GM23338 (cell line): ENCODE data around the gene PXDN.
"Not testable (repeated sequence)": the region's sequence is repeated elsewhere in the genome, so short reads cannot be mapped to it uniquely, and the experiment has no call there.

Source experiments
- CREB1 ChIP-seq: fragments of 250-450 bp; sonication (Bioruptor Pico); IDR thresholded peaks from 2 replicates; pipeline ENCODE4 v1.5.0; 2020; ENCODE audit warnings: low read depth, mild to moderate bottlenecking, moderate library complexity
- EZH2 ChIP-seq: fragments of 200-600 bp; sonication (generic); IDR thresholded peaks from one replicate; pipeline ENCODE4 v1.8.0; 2017; ENCODE audit warnings: antibody characterized with exemption, mild to moderate bottlenecking, low read depth; ENCODE audit not compliant: unreplicated experiment
- EZH2phosphoT487 ChIP-seq: fragments of 200-600 bp; sonication (generic); IDR thresholded peaks from one replicate; pipeline ENCODE4 v1.8.1; 2018; ENCODE audit warnings: antibody characterized with exemption; ENCODE audit not compliant: unreplicated experiment
- JUNB ChIP-seq: IDR thresholded peaks from one replicate; pipeline ENCODE4 v1.6.1; 2016; ENCODE audit warnings: antibody characterized with exemption; ENCODE audit not compliant: unreplicated experiment
- POLR2AphosphoS5 ChIP-seq: IDR thresholded peaks from 2 replicates; pipeline ENCODE4 v1.6.1; 2016; ENCODE audit warnings: antibody characterized with exemption, low read depth
- ZNF114 ChIP-seq: fragments of 250-450 bp; sonication (Bioruptor Pico); IDR thresholded peaks from 2 replicates; pipeline ENCODE4 v1.5.0; 2020; ENCODE audit warnings: mild to moderate bottlenecking, moderate library complexity
- TF ChIP-seq, protein P1 (sequence below), 2 experiments: fragments of 200-600 bp in 1 of 2; sonication (generic) in 1 of 2; conservative IDR thresholded peaks; 2 replicates each; pipeline versions ENCODE4 v1.5.1 to v1.6.1; 2016 to 2017; ENCODE audit warnings: antibody characterized with exemption in 2 of 2, low read depth in 2 of 2, mild to moderate bottlenecking in 2 of 2, moderate library complexity in 1 of 2
- TF ChIP-seq, protein P2 (sequence below): IDR thresholded peaks from one replicate; pipeline ENCODE4 v1.6.1; 2018; ENCODE audit warnings: antibody characterized with exemption; ENCODE audit not compliant: unreplicated experiment
- TF ChIP-seq, protein P3 (sequence below): IDR thresholded peaks from 2 replicates; pipeline ENCODE4 v1.6.1; 2016; ENCODE audit warnings: antibody characterized with exemption

DNA sequence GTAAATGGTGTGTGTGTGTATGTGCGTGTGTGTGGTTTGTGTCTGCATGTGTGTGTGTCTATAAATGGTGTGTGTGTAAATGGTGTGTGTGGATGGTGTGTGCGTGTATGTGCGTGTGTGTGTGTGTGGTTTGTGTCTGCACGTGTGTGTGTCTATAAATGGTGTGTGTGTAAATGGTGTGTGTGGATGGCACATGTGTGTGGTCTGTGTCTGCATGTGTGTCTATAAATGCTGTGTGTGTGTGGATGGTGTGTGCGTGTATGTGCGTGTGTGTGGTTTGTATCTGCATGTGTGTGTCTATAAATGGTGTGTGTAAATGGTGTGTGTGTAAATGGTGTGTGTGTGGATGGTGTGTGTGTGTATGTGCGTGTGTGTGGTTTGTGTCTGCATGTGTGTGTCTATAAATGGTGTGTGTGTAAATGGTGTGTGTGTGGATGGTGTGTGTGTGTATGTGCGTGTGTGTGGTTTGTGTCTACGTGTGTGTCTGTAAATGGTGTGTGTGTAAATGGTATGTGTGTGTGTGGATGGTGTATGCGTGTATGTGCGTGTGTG, 64.8 kb downstream of the PXDN start:
- TF ChIP-seq, protein P1, sequence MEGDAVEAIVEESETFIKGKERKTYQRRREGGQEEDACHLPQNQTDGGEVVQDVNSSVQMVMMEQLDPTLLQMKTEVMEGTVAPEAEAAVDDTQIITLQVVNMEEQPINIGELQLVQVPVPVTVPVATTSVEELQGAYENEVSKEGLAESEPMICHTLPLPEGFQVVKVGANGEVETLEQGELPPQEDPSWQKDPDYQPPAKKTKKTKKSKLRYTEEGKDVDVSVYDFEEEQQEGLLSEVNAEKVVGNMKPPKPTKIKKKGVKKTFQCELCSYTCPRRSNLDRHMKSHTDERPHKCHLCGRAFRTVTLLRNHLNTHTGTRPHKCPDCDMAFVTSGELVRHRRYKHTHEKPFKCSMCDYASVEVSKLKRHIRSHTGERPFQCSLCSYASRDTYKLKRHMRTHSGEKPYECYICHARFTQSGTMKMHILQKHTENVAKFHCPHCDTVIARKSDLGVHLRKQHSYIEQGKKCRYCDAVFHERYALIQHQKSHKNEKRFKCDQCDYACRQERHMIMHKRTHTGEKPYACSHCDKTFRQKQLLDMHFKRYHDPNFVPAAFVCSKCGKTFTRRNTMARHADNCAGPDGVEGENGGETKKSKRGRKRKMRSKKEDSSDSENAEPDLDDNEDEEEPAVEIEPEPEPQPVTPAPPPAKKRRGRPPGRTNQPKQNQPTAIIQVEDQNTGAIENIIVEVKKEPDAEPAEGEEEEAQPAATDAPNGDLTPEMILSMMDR (conservative IDR thresholded peaks at IDR 0.05; ENCODE audit: low read depth in 2 of 2), result not testable (repeated sequence)
- TF ChIP-seq, protein P2, sequence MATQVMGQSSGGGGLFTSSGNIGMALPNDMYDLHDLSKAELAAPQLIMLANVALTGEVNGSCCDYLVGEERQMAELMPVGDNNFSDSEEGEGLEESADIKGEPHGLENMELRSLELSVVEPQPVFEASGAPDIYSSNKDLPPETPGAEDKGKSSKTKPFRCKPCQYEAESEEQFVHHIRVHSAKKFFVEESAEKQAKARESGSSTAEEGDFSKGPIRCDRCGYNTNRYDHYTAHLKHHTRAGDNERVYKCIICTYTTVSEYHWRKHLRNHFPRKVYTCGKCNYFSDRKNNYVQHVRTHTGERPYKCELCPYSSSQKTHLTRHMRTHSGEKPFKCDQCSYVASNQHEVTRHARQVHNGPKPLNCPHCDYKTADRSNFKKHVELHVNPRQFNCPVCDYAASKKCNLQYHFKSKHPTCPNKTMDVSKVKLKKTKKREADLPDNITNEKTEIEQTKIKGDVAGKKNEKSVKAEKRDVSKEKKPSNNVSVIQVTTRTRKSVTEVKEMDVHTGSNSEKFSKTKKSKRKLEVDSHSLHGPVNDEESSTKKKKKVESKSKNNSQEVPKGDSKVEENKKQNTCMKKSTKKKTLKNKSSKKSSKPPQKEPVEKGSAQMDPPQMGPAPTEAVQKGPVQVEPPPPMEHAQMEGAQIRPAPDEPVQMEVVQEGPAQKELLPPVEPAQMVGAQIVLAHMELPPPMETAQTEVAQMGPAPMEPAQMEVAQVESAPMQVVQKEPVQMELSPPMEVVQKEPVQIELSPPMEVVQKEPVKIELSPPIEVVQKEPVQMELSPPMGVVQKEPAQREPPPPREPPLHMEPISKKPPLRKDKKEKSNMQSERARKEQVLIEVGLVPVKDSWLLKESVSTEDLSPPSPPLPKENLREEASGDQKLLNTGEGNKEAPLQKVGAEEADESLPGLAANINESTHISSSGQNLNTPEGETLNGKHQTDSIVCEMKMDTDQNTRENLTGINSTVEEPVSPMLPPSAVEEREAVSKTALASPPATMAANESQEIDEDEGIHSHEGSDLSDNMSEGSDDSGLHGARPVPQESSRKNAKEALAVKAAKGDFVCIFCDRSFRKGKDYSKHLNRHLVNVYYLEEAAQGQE, result not testable (repeated sequence)
- not testable (repeated sequence) for TF ChIP-seq EZH2; JUNB; POLR2AphosphoS5; ZNF114; CREB1 (CRISPR knock-in tag); EZH2phosphoT487
- TF ChIP-seq, protein P3, sequence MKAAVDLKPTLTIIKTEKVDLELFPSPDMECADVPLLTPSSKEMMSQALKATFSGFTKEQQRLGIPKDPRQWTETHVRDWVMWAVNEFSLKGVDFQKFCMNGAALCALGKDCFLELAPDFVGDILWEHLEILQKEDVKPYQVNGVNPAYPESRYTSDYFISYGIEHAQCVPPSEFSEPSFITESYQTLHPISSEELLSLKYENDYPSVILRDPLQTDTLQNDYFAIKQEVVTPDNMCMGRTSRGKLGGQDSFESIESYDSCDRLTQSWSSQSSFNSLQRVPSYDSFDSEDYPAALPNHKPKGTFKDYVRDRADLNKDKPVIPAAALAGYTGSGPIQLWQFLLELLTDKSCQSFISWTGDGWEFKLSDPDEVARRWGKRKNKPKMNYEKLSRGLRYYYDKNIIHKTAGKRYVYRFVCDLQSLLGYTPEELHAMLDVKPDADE, result not testable (repeated sequence)
